K562 (cell line): Measurements from ENCODE around the gene MDH2. TPM values are rescaled to one million over a fixed set of nuclear protein-coding genes. Genes with fewer than 3 reads are reported as not detected.
"Not testable (repeated sequence)": the region's sequence is repeated elsewhere in the genome, so short reads cannot be mapped to it uniquely, and the experiment has no call there.

Experiments
- ATAC-seq: fragments of 200-7000 bp; cut with Tn5 transposase; 3 replicates; pipeline ENCODE4 v1.9.1; 2020; ENCODE audit warnings: moderate library complexity
- BruUV-seq: library from RNA; stranded (reverse); fragments of 400-500 nt; replicated peaks from 2 replicates; lab custom pipeline; 2021; lab: Mats Ljungman, UMichigan
- CTCF ChIA-PET: fragments of 300-600 bp; formaldehyde crosslinking; extraction: SDS; loops from one replicate; lab custom pipeline; 2021; ENCODE audit warnings: low intra/inter-chr PET ratio; lab: Yijun Ruan, JAX
- POLR2A ChIA-PET: fragments of 300-600, 350-650 bp; sonication (Branson Sonifier 250); formaldehyde crosslinking; extraction: SDS; loops from one replicate; lab custom pipeline; 2021; ENCODE audit warnings: antibody characterized with exemption, inconsistent platforms; lab: Yijun Ruan, JAX
- DNase-seq, 4 experiments: peaks; one replicate each; pipeline versions ENCODE4 v3.0.0 to v3.0.0-alpha.2; 2011 to 2018; ENCODE audit warnings: low spot score in 3 of 4, mixed read lengths in 3 of 4; ENCODE audit errors: extremely low read depth in 1 of 4
- FAIRE-seq: peaks from 2 replicates; lab custom pipeline; 2011; peaks lifted over from hg19 to GRCh38; lab: Jason Lieb, UNC
- H2AFZ ChIP-seq: 2 replicates; pipeline ENCODE4 v1.6.0; 2011; ENCODE audit warnings: low read depth, low read length, control low read depth, inconsistent platforms
- H3K27ac ChIP-seq: fragments of 200-600 bp; 3 replicates; pipeline ENCODE4 v1.8.0; 2011; ENCODE audit warnings: low read depth, mild to moderate bottlenecking, control low read depth, inconsistent platforms, low read length, moderate library complexity, mixed read lengths; ENCODE audit errors: extremely low read depth
- H3K27me3 ChIP-seq, 2 experiments: fragments of 300-600 bp in 1 of 2; 2 replicates in 1 of 2; 3 replicates in 1 of 2; pipeline versions ENCODE4 v1.6.0 to v1.8.0; 2011; ENCODE audit warnings: inconsistent platforms in 2 of 2, low read length in 2 of 2, mild to moderate bottlenecking in 1 of 2, mixed read lengths in 1 of 2, moderate library complexity in 1 of 2; ENCODE audit not compliant: control insufficient read depth in 2 of 2, insufficient read depth in 2 of 2
- H3K36me3 ChIP-seq: fragments of 300-600 bp; 3 replicates; pipeline ENCODE4 v1.8.0; 2011; ENCODE audit warnings: mild to moderate bottlenecking, low read length, inconsistent platforms; ENCODE audit not compliant: control insufficient read depth, insufficient read depth
- H3K4me1 ChIP-seq, 2 experiments: fragments of 200-600 bp in 1 of 2; replicated peaks in 1 of 2; 2 replicates in 1 of 2; 3 replicates in 1 of 2; pipeline versions ENCODE4 v1.5.1 to v1.8.0; 2011; ENCODE audit warnings: inconsistent platforms in 2 of 2, low read length in 2 of 2, mild to moderate bottlenecking in 1 of 2, mixed read lengths in 1 of 2, moderate library complexity in 1 of 2; ENCODE audit not compliant: control insufficient read depth in 2 of 2, insufficient read depth in 2 of 2
- H3K4me2 ChIP-seq: 2 replicates; pipeline ENCODE4 v1.6.1; 2011; ENCODE audit warnings: low read length, control low read depth, inconsistent platforms, mixed read lengths; ENCODE audit not compliant: insufficient read depth
- H3K4me3 ChIP-seq: fragments of 200-600 bp; sonication (generic), shearing (Covaris generic); 2 replicates; pipeline ENCODE4 v1.5.1; 2016; ENCODE audit warnings: control low read depth, inconsistent platforms
- H3K79me2 ChIP-seq: fragments of 200-600 bp; 3 replicates; pipeline ENCODE4 v1.8.0; 2011; ENCODE audit warnings: low read length, inconsistent platforms; ENCODE audit not compliant: control insufficient read depth, insufficient read depth
- H3K9ac ChIP-seq, 2 experiments: 2 replicates each; pipeline versions ENCODE4 v1.6.0 to v1.6.1; 2011; ENCODE audit warnings: low read depth in 2 of 2, low read length in 2 of 2, control low read depth in 1 of 2, inconsistent platforms in 1 of 2, mild to moderate bottlenecking in 1 of 2, mixed read lengths in 1 of 2; ENCODE audit not compliant: insufficient read depth in 1 of 2
- H3K9me1 ChIP-seq: one replicate; pipeline ENCODE4 v1.6.0; 2011; ENCODE audit warnings: inconsistent platforms, mild to moderate bottlenecking, low read length, moderate library complexity; ENCODE audit not compliant: control insufficient read depth, insufficient read depth
- H3K9me3 ChIP-seq: replicated peaks from 2 replicates; pipeline ENCODE4 v1.5.1; 2011; ENCODE audit warnings: low read depth, low read length, inconsistent platforms; ENCODE audit not compliant: control insufficient read depth, insufficient read depth
- H4K20me1 ChIP-seq: replicated peaks from 2 replicates; pipeline ENCODE4 v1.6.1; 2011; ENCODE audit warnings: low read length, inconsistent platforms, mixed read lengths; ENCODE audit not compliant: control insufficient read depth, insufficient read depth
- HMGXB4 ChIP-seq: sonication (generic); formaldehyde crosslinking; IDR thresholded peaks from 2 replicates; pipeline ENCODE4 v1.8.1; 2023; ENCODE audit warnings: mild to moderate bottlenecking, missing genetic modification reagents
- RERE ChIP-seq: sonication (generic); formaldehyde crosslinking; IDR thresholded peaks from 2 replicates; pipeline ENCODE4 v1.8.0; 2023; ENCODE audit warnings: missing genetic modification reagents, mild to moderate bottlenecking, borderline replicate concordance
- WGBS: fragments of 100-300 bp; shearing (Covaris generic); methylation state at CpG from one replicate; pipeline ENCODE4 v1.1.6; 2016; ENCODE audit warnings: low coverage, mixed read lengths; ENCODE audit not compliant: insufficient coverage; ENCODE audit errors: missing lambda C conversion rate; 5-methylcytosine and 5-hydroxymethylcytosine counted together
- in situ Hi-C: fragments of 300-500 bp; cut with MboI; formaldehyde crosslinking; loops from 4 replicates; pipeline ENCODE4 v1.15.0; 2018; ENCODE audit warnings: inconsistent platforms, mixed read lengths
- intact Hi-C: fragments of 100-400 bp; cut with micrococcal nuclease; formaldehyde crosslinking; loops from 2 replicates; pipeline ENCODE4 v1.14.2; 2022
- polyA plus RNA-seq, 8 experiments: library from polyadenylated mRNA; depleted of rRNA in 4 of 8; stranded (reverse) in 5 of 8; unstranded in 3 of 8; fragments of >200 nt; fragmentation: Nextera tagmentation in 2 of 8; fragmentation: Illumina TruSeq in 1 of 8; extraction: Ambion mirVana in 2 of 8; extraction: Trizol in 1 of 8; gene quantifications; 2 replicates each; pipeline versions ENCODE4 v1.2.1 to v1.2.3, GENCODE V29; 2011 to 2014; ENCODE audit warnings: inconsistent platforms in 1 of 8, missing spikeins in 1 of 8
- total RNA-seq, 7 experiments: library from RNA; depleted of rRNA in 6 of 7; stranded (reverse); fragments of >200 nt in 6 of 7; fragmentation: Illumina TruSeq in 2 of 7; extraction: Trizol in 2 of 7; gene quantifications; 2 replicates each; pipeline versions ENCODE4 v1.2.1 to v1.2.3, GENCODE V29; 2011 to 2021; ENCODE audit warnings: low replicate concordance in 1 of 7

Gene MDH2
- total and polyA plus RNA-seq, 9 of the 15 experiments (the other 6 are each of a cell fraction or from before 2014, with no cell fraction given), result 106 to 701 (median 242) TPM

GRCh38 chr7:76091506-76091905 is 43.6 kb downstream of the MDH2 start (continued):
- TF ChIP-seq HMGXB4 (CRISPR knock-in tag), result no peak
- TF ChIP-seq RERE (CRISPR knock-in tag), result no peak

GRCh38 chr7:76093531-76093930 is 45.6 kb downstream of the MDH2 start:
- H3K4me1 ChIP-seq, H3K4me2 ChIP-seq, H3K9me1 ChIP-seq, ATAC-seq, H4K20me1 ChIP-seq, FAIRE-seq, in situ Hi-C loops, H3K9ac ChIP-seq, H3K36me3 ChIP-seq, H3K79me2 ChIP-seq, H3K27ac ChIP-seq, H3K9me3 ChIP-seq, H2AFZ ChIP-seq, DNase-seq, BruUV-seq, H3K4me3 ChIP-seq, intact Hi-C loops, CTCF ChIA-PET: not testable (repeated sequence)
- 0% methylated on average over 5 of the region's 5 CpGs for WGBS
- peaks cover 16 to 30% of the 10 kb centered on the region in 2 experiments for H3K27me3 ChIP-seq
- POLR2A ChIA-PET, result interaction anchor here (0.7 kb wide), 1 partner anchor 21 kb away, joined by 3 read pairs; no protein-coding TSS in a partner anchor

- intact Hi-C loops, POLR2A ChIA-PET, H2AFZ ChIP-seq, in situ Hi-C loops, H3K36me3 ChIP-seq, H3K9me1 ChIP-seq, H3K4me1 ChIP-seq, CTCF ChIA-PET, H3K27ac ChIP-seq, FAIRE-seq, H3K9me3 ChIP-seq, BruUV-seq, H3K9ac ChIP-seq, H3K4me3 ChIP-seq, ATAC-seq, H3K79me2 ChIP-seq, H4K20me1 ChIP-seq, DNase-seq, H3K4me2 ChIP-seq: not testable (repeated sequence)
- 2% methylated on average over 5 of the region's 5 CpGs for WGBS
- H3K27me3 ChIP-seq, result peaks cover 16 to 33% of the 10 kb centered on the region in 2 experiments
These were observed 46.4 kb downstream of the MDH2 start for GRCh38 chr7:76094326-76094725.
